Muscle layer of colon (tissue), 2 donors: ENCODE measurements around the gene PAPSS1.

ENCODE experiments used
- H3K27ac ChIP-seq: one replicate; pipeline ENCODE4 v1.7.0; 2013; ENCODE audit warnings: low read depth, mild to moderate bottlenecking, low read length, moderate library complexity
- H3K27me3 ChIP-seq, 2 donors: one replicate each; pipeline ENCODE4 v1.7.0; 2013; ENCODE audit warnings: low read length in 2 of 2, mild to moderate bottlenecking in 2 of 2; ENCODE audit not compliant: insufficient read depth in 2 of 2, control insufficient read depth in 1 of 2
- H3K36me3 ChIP-seq: one replicate; pipeline ENCODE4 v1.7.0; 2013; ENCODE audit warnings: mild to moderate bottlenecking, low read length; ENCODE audit not compliant: insufficient read depth
- H3K4me1 ChIP-seq: one replicate; pipeline ENCODE4 v1.7.0; 2013; ENCODE audit warnings: mild to moderate bottlenecking, low read length; ENCODE audit not compliant: insufficient read depth
- H3K4me3 ChIP-seq, 2 donors: one replicate each; pipeline ENCODE4 v1.7.0; 2013; ENCODE audit warnings: low read length in 2 of 2, low read depth in 1 of 2, mild to moderate bottlenecking in 1 of 2, moderate library complexity in 1 of 2
- H3K9ac ChIP-seq: one replicate; pipeline ENCODE4 v1.7.0; 2013; ENCODE audit warnings: low read length
- H3K9me3 ChIP-seq: one replicate; pipeline ENCODE4 v1.7.0; 2013; ENCODE audit warnings: mild to moderate bottlenecking, low read length
- donor health status: abdominal sarcoma.
- donor health status: Adenocarcinoma of cecum.

Gene PAPSS1

GRCh38 chr4:107579099-107579498 lies 140.9 kb downstream of the PAPSS1 start:
- Histone ChIP-seq H3K36me3 (no peaks in the 10 kb centered on the region), H3K4me1 (no peaks in the 10 kb centered on the region), H3K27ac (no peak overlapping the region), H3K9ac (no peak overlapping the region), H3K27me3 (no peaks in the 10 kb centered on the region), H3K4me3 (no peak overlapping the region), H3K9me3 (no peaks in the 10 kb centered on the region)

DNA sequence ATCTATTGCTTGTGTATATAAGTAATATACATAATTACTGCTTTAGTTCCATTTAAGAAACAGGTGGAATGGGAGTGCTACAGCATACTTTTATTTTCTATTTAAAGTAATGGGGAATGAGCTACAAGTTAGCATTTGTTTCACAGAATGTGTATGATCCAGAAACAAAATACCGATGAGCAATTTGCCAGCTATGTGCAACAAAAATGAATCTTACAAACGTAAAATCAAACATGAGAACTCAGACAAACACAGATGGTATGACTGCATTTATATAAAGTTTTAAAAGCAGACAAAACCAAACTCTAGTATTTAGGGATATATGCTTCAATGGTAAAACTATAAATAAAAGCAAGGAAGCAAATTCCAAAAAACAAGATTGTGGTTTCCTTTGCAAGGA lies 141.7 kb downstream of the PAPSS1 start:
- Histone ChIP-seq H3K27me3 (no peaks in the 10 kb centered on the region), H3K9me3 (no peaks in the 10 kb centered on the region), H3K4me1 (no peaks in the 10 kb centered on the region), H3K4me3 (no peak overlapping the region), H3K27ac (no peak overlapping the region), H3K9ac (no peak overlapping the region), H3K36me3 (no peaks in the 10 kb centered on the region)

GRCh38 chr4:107577743-107578142 lies 142.3 kb downstream of the PAPSS1 start:
- H3K9ac ChIP-seq = no peak overlapping the region
- no peak overlapping the region for H3K27ac ChIP-seq
- H3K4me1 ChIP-seq = no peaks in the 10 kb centered on the region
- no peaks in the 10 kb centered on the region for H3K9me3 ChIP-seq
- H3K4me3 ChIP-seq = no peak overlapping the region
- no peaks in the 10 kb centered on the region for H3K36me3 ChIP-seq
- no peaks in the 10 kb centered on the region for H3K27me3 ChIP-seq

DNA sequence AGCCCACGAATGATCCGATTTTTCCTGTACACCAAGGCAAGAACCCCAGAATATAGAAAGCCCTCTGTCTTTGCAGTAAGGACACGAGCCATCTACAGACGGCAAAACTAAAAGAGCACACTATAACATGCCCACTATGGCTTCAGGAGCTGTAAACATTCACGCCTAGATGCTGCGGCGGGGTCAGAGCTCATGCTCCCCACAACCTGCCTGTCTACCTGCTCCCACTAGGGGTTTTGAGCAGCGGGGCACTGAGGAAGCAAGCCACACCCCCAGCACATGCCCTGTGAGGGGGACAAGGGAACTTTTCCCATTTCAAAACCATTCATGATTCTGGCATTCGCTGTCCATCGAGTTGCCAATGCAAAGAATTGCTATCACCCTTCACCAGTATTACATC lies 144.8 kb downstream of the PAPSS1 start:
- H3K27ac ChIP-seq = no peak overlapping the region
- H3K27me3 ChIP-seq = no peaks in the 10 kb centered on the region
- H3K9me3 ChIP-seq = no peaks in the 10 kb centered on the region
- H3K36me3 ChIP-seq = no peaks in the 10 kb centered on the region
- no peaks in the 10 kb centered on the region for H3K4me1 ChIP-seq
- H3K9ac ChIP-seq = no peak overlapping the region
- no peak overlapping the region for H3K4me3 ChIP-seq

GRCh38 chr4:107572281-107572680 lies 147.8 kb downstream of the PAPSS1 start:
- no peaks in the 10 kb centered on the region for H3K36me3 ChIP-seq
- H3K9me3 ChIP-seq = no peaks in the 10 kb centered on the region
- no peak overlapping the region for H3K9ac ChIP-seq
- H3K27me3 ChIP-seq = no peaks in the 10 kb centered on the region
- no peak overlapping the region for H3K4me3 ChIP-seq
- H3K4me1 ChIP-seq = no peaks in the 10 kb centered on the region
- H3K27ac ChIP-seq = no peak overlapping the region

GRCh38 chr4:107570952-107571351 lies 149.1 kb downstream of the PAPSS1 start:
- Histone ChIP-seq H3K9me3 (no peaks in the 10 kb centered on the region), H3K4me3 (no peak overlapping the region), H3K4me1 (no peaks in the 10 kb centered on the region), H3K27me3 (no peaks in the 10 kb centered on the region), H3K27ac (no peak overlapping the region), H3K9ac (no peak overlapping the region), H3K36me3 (no peaks in the 10 kb centered on the region)

DNA sequence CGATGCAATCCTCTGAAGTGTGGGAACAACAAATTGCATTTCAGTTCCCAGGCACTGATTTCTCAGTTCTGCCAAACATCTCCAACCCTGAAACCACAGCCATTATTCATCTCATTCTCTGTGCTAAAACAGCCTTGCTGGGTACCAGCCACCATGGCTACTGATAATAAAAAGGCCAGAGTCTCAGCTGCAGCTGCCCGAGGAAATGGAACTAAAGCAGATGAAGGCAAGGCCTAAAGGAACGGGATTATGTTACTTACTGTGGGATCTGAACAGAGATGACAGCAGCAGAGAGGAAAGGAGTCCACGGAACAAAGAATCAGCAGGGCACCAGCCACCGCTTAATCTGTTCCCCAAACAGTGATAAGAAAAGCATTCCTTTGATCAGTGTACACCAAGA lies 155.7 kb downstream of the PAPSS1 start:
- Histone ChIP-seq H3K36me3 (no peaks in the 10 kb centered on the region), H3K4me3 (no peak overlapping the region), H3K9ac (no peak overlapping the region), H3K9me3 (no peaks in the 10 kb centered on the region), H3K27ac (no peak overlapping the region), H3K27me3 (no peaks in the 10 kb centered on the region), H3K4me1 (no peaks in the 10 kb centered on the region)
